KG1 (cell line): ENCODE data around the gene BAD.
A peak's percentile ranks its signal among the peaks of the same experiment; 100 is the strongest.

Experiments
- DNase-seq: peaks from one replicate; lab custom pipeline; 2025; lab: John Stamatoyannopoulos, UW

The BAD gene

DNA sequence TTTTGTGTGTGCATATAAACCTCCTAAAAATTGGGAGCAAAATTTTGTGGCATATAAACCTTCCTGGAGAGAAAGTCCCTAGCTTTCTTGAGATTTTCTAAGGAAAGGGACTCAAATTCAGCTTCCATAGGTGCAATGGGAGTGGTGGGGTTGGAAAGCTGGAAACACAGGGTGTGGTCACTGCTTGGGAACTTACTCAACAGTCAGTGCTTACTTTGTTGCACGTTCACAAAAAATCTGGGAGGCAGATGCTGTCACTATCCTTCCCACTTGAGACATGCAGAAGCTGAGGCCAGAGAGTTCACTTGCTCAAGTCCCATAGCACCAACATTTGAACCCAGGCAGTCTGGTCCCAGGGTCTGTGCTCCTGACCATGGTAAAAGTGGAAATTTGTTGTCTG, 11.8 kb upstream of the BAD start:
- no peak for DNase-seq

DNA sequence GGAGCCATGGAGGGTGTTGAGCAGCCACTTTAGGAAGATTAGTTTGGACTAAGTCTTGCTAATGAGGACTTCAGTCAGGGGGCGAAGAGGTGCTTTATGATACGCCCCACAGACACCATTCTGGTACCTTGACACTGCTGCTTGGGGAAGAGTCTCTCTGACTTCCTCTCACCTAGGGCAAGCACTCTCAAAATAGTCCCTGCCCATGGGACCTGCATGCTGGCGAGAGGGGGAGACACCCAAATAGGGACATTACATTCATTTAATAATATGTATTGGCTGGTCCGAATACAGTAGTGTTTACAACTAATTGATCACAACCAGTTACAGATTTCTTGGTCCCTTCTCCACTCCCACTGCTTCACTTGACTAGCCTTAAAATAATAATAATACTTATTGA, 11.3 kb upstream of the BAD start:
- no peak for DNase-seq

DNA sequence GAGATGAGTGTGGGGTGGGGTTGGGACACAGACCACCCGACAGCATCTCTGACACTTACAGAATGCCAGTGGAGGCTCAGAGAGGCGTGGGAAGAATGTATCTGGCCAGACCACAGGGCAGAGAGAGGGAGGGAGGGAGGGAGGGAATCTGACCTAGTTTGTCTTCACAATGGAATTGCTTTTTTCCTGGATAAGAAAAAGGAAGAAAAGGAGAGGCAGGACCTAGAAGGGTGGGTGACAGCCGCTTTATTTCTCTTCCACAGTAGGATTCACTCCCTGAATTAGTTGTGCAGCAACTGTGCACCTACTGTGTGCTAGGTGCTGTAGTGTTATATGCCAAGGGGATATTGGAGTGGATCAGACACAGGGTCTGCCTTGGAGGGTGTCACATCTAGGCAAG, 10.3 kb upstream of the BAD start:
- no peak for DNase-seq

DNA sequence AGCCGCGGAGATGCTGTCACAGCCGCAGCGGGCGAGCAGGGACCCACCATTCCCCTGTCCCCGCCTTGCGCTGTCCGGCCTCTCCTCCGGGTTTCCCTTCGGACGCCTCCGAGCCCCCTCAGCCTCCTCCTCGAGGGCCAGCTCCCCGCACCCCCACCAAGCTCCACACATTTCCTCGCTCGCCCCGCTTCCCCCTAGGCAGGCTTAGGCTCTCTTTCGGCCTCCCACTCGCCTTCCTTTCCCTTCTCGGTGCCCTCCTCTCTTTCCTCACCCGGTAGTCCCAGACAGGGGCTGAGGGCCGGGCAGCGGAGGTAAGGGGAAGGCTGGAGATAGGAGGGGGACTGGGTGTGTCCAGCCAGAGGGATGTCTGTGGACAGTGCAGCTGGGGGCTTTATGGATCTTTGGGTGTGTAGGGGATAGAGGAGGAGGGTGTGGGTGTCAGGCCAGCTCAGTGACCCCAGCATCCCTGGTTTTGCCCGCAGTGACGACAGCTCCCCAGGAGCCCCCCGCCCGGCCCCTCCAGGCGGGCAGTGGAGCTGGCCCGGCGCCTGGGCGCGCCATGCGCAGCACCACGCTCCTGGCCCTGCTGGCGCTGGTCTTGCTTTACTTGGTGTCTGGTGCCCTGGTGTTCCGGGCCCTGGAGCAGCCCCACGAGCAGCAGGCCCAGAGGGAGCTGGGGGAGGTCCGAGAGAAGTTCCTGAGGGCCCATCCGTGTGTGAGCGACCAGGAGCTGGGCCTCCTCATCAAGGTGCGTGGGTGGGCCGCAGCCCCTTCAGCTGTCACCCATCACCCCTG, 8.2 kb upstream of the BAD start:
- DNase-seq, result no peak

DNA sequence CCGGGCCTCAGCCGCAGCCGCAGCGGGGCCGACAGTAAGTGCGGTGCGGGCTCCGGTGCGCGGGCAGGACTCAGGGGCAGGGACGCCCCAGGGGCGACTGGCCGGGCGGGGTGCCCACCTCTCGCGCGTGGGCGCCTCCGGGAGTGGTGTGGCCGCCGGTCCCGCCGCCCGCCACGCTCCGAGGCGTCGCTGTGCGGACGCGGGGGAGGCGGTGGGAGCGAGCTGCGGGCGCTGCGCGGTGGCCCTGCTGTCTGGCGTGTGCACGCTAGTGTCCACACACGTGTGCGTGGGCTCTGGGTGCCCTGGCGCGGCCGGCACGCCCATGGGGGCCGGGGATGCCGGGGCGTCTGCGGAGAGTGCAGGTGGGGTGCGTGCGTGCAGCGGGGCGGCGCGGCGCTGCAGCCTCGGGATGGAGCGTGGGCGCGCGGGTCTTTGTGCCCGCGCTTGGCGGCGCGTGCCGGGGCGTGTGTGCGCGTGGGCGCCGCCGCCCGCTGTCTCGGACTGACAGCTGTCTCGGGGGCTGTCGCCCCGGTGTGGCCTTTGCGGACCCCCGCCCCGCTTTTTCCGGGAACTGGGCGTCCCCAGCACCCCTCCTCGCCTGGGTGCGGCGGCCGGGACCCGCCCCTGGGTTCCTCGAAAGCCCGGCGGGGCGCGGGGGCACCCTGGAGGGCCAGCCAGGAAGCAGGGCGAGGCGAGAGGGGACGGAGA, 7.4 kb upstream of the BAD start:
- DNase-seq, result no peak

DNA sequence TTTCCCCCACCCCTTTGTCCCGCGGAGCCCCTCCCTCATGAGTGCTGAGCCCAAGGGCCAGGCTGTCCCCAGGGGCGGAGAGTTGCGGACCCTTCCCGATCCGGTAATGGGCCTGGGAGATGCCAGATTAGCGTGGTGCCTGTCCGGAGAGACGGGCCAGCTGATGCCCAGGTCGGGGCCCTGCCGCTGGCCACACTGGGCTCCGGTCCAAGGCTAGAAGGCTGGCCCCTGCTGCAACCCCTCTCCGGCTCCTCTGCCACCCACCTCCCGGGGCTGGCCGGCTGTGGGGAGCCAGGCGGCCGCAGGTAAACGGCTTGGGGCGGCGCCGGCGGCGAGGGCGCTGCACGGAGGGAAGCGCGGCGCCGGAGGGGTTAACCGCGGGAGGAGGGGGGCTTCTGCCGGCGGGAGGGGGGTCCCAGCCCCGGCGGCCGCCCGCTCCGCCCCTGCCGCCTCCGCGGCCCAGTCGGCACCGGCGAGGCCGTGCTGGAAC, 6.8 kb upstream of the BAD start, which contains the start of gene KCNK4:
Gene KCNK4 (plus strand): TSS at position 41 of the 490 bp plus-strand sequence. CDS start 1,717 bp downstream, outside the sequence.
- DNase-seq, result no peak

DNA sequence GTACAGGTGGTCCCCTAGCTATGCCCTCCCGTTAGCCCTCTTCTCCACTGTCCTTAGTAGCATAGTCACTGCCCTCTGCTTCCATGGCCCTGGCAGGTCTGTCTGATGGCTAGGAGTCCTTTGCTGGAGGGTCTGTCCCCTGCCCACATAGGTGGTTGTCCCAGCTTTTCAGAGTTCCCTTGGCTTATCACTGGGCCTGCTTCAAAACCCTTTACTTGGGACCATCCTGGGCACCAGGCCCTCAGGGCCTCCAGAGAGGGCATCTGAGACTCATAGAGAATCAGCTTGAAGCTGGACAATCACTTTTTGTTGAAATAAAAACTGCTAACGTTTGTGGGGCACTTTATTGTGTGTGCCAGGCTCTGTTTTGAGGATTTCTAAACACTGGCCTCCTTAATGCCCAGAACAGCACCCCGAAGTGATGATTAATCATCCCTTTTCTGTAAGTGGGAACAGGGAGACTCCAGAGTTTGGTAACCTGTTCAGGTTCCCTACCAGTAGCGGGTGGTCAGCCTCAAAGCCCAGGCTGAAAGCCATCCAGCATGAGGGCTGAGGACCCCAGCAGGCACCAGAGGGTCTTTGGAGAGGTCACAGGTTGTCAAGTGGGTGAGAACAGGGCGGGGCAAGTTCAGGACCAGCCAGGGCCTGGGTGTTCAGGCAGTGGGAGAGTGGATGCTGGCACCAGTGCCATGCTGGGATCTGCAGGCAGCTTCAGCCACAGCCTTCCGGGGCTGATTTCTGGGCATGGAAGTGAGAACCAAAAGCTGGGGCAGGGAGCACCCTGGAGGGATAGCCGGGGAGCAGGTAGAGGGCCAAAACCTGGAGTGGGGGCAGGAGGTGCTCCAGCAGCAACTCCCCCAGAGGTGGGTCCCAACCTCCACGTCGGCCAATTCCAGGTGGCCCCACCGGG, 6.1 kb upstream of the BAD start:
- no peak for DNase-seq

DNA sequence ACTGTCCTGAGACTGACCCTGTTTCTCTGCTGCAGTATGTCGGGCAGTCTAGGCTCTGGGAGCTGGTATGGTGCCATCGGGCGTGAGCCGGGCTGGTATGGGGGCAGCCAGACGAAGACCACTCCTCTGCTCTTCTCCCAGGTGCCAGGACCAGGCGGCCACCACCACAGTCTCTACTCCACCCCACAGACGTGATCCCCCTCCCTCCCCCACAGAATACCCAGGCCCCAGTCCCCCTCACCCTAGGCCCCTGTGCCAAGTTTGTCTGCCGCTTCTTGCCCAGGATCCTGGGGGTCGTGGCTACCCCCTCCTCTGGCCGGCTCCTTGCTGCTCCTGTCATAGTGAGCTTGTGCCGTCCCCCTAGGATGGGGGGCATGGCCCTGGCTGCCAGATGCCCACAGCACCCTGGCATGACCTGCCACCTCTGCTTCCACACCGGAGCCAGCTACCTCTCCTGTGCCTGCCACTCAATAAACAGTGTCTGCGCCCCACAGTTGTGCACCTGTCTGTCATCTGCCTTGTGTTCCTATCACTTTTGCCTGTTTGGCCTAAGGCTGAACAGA, 4.6 kb upstream of the BAD start:
- DNase-seq, result no peak

DNA sequence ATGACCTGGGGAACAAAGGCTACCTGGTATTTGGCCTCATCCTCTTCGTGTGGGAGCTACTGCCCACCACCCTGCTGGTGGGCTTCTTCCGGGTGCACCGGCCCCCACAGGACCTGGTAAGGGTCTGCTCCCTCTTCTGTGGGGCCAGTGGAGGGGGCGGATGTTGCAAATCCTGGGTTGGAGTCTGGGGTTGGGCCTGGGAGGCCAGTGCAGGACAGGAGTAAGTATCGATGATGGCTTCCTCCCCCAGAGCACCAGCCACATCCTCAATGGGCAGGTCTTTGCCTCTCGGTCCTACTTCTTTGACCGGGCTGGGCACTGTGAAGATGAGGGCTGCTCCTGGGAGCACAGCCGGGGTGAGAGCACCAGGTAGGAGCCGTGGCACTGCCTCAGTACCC, 3.9 kb upstream of the BAD start:
- DNase-seq, result no peak

DNA sequence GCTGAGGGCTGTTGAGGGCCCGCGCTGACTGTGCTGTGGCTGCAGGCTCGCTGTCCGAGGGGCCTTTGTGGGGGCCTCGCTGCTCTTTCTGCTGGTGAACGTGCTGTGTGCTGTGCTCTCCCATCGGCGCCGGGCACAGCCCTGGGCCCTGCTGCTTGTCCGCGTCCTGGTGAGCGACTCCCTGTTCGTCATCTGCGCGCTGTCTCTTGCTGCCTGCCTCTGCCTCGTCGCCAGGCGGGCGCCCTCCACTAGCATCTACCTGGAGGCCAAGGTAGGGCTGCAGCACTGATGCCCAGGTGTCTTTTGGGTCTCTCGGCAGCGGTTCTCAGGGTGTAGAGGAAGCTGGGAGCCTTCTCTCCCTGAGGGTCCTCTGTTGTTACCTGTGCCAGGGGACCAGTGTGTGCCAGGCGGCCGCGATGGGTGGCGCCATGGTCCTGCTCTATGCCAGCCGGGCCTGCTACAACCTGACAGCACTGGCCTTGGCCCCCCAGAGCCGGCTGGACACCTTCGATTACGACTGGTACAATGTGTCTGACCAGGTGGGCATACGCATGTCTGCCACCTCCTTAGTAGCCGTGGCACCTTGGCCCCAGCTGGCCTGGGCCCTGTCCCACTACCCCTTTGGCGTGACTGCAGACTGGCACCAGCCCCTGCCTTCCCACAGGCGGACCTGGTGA, 3.3 kb upstream of the BAD start:
- no peak for DNase-seq

DNA sequence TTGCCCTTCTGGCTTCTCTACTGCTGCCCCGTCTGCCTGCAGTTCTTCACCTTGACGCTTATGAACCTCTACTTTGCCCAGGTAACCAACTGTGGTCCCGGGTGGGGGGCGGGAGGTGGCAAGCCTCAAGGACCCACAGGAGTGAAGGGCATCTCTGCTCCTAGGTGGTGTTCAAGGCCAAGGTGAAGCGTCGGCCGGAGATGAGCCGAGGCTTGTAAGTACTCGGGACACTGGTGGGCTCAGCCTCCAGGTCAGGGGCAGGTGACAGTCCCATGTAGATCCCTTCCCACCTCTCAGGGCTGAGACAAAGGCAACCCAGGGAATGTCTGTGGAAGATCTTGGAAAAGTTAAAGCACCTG, 2.3 kb upstream of the BAD start:
- DNase-seq, result no peak

DNA sequence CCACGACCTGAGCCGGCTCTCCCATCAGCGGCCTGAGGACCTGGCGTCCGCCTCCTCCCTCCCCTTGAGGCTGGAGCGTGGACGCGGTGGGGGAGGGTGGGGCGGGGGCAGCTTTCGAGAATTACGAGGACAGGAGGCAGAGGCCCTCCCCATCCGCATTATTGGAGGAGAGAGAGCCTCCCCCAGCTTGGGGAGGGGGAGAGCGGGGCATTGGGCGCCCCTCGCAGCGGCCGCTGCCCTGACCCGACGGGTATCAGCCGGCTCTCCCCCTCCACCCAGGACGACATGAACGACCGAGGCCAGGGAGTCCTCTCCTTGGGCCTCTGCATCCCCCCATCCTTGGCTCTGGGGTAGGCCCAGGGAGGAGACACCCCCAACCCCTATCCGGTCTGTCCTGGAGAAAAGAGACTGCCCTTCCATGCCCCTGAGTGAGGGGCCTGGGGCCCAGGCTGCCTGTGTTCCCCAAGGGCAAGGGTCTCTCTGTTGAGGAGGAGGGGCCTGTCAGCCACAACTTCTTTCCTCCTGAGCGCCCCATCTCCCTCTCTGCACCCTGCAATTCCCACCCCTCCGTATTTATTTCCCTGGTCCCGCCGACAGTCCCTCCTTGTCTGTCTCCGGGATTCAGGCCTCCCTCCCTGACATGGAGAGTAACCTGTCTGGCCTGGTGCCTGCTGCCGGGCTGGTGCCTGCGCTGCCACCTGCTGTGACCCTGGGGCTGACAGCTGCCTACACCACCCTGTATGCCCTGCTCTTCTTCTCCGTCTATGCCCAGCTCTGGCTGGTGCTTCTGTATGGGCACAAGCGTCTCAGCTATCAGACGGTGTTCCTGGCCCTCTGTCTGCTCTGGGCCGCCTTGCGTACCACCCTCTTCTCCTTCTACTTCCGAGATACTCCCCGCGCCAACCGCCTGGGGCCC, 1.7 kb upstream of the BAD start:
- DNase-seq, result peak; percentile 36

DNA sequence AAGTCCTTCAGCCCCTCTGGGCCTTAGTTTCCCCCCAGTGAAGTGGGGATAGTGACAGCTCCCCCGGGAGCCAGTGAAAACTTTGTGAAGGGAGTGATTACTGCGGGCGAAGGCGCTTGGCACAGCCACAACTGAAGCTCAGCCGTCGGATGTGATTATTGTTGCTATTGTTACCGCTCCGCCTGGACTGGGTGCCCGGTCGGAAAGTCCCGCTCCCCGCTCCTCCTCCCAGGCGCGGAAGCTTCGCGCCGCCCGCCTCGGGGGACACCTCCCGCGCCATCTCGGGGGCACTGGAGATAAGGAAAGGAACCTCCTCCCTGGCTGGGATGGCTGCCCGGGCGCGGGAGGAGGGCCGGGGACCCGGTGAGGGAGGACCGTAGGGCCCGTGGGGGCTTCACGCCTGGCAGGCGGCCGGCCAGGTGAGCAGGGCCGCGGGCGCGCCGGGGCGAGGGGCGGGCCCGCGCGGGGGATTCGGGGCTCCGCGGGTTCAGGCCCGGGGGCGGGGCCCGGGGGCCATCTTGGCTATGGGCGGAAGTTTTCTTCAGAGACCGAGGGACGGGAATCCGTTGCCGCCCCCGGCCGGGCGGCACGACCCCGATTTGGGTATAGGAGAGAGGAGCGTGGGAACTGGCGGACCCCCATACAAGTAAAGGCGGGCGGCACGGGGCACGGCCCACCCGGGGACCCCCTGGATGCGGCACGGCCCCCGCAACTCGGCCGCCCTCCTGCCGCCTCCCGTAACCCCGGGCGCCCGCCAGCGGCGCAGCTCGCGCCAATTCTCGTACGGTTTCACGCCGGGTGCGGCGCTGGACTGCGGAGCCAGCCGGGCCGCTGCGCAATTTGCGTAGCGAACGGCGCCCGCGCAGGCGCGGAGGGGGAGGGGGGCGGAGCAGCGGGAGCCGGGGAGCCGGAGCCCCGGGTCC, 758 bp upstream of the BAD start, which contains the start of gene GPR137:
Gene GPR137 (plus strand): TSS at position 887 of the 923 bp plus-strand sequence. CDS start 677 bp downstream, outside the sequence.
- DNase-seq, result peak; percentile 99

DNA sequence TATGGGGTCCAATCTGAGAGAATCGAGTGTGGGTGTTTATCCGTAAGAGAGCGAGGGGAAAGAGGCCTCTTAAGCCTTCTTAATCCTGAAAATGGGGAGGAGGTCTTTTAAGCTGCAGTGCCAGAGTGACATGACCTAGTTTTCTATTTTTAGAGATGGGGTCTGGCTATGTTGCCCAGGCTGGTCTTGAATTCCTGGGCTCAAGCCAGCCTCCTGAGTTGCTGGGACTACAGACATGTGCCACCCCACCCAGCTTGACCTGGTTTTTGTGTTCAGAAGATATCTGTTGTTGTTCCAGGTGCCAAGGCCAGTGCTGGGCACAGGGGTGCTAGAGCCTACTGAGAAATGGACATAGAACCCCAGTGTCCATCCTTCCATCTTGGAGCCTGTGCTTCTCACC, 1.4 kb downstream of the BAD start:
- DNase-seq, result no peak

DNA sequence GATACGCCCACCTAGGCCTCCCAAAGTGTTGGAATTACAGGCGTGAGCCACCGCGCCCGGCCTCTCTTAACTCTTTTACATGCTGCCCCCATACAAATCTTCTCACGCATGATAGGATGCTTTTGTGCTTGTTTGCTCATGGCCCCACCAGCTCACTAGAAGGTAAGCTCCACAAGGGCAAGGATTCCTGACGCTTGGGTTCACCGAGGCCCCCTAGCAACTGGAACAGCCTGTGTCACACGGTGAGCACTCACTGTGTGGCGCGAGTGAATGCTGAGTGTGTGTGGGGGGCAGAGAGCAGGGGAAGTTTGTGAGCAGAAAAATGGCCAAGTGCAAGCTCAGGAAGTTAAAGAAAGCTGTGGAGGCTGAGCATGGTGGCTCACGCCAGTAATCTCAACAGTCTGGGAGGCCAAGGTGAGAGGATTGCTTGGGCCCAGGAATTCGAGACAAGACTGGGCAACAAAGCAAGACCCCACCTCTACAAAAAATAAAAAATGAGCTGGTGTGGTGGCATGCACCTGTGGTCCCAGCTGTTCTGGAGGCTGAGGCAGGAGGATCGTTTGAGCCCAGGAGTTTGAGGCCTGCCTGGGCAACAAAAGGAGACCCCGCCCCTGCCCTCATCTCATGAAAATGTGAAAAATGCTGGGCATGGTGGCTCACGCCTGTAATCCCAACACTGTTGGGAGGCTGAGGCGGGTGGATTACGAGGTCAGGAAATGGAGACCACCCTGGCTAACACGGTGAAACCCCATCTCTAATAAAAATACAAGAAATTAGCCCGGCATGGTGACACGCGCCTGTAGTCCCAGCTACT, 2.3 kb downstream of the BAD start:
- no peak for DNase-seq

DNA sequence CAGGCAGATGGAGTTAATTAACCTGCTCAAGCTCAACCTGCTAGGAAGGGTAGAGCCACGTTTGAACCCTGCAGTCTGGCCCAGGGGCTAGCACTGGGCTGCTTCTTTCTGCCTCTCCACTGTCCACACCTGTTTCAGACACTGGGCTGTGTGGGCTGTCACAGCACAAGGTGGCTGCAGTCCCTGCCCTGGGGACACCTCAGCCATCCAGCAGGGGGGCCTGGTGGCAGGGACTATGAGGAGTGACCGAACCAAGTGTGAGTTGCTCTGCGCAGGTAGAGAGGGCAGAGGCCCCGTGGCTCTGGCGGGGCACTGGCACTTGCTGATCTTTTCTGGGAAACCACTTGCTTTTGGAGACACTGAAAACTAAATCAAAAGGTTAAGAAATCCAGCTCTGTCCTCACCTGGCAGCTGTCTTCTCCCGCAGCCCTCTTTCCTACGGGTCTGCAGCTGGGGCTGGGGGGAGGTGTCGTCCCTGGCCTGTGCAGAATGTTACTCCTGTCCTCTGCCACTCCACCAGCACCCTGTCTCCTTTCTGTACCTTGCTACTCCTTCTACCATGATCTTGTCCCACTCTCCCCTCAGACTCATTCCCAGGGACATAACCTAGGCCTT, 5.8 kb downstream of the BAD start:
- no peak for DNase-seq

DNA sequence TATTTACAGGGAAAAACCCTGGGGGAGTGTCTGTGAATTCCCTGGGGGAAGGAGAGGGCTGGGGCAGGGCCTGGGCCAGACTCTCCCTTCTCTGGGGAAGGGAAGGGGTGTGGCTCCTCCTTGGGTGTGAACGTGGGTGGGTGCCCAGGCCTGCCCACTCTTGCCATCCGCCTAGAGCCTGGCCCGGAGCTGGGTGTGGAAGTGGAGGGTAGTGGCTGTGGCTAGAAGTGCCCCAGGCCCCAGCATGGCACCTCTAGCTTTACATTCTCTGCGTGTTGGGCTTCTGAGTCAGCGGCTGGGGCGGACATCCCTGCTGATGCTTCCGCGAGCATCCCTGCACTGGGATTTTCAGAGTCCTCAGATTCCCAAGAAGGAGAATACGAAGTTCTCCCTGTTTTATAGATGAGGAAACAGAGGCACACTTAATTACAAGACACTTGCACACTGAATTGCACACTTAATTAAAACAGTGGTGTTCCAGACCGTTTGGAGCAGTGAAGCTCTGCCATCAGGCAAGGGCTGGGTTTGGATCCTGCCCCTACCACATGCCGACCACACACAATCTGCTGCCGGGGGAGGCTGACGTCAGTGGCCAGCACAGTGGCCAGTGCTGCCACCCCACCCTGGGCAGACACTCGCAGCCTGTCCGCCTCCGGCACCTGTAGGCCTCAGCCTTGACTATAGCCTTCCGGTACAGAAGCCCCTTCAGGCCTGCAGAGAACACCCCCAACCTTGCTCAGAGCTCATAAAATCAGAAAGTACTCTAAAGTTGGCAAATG, 7.6 kb downstream of the BAD start:
- no peak for DNase-seq
